Stimulated activated CD8-positive, alpha-beta memory T cell treated with anti-CD3 and anti-CD28 coated beads, Interleukin-4, amount 100 ng/mL, for 48 hours (primary cell): ENCODE data around the gene CEP112.
"Not testable (repeated sequence)": the region's sequence is repeated elsewhere in the genome, so short reads cannot be mapped to it uniquely, and the experiment has no call there.

Source experiments
- DNase-seq: peaks from one replicate; pipeline ENCODE4 v3.0.0-alpha.2; 2020

CEP112 gene

GRCh38 chr17:65711671-65712276, 480.2 kb downstream of the CEP112 start:
- DNase-seq, result no peak

GRCh38 chr17:65707780-65708179, 484.2 kb downstream of the CEP112 start:
- DNase-seq, result no peak

DNA sequence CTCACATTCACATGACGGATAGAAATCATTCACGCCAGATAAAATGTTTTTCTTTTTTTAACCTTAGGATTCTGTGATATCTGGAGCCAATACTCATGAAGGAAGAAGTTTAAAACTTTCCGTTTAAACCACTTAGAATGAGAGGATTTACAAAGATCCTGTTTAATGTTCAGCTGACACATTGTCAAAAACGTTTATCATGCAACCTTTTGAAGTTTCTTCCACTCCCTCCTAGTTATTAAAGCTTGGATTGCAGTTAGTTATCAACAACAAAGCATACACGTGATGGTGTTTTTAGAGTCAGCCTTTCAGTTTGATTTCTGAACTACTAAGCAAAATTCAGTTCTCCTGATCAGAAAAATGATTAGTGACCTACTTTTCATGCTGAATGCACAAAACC, 487.2 kb downstream of the CEP112 start:
- no peak for DNase-seq

GRCh38 chr17:65703891-65704290, 488.0 kb downstream of the CEP112 start:
- no peak for DNase-seq

DNA sequence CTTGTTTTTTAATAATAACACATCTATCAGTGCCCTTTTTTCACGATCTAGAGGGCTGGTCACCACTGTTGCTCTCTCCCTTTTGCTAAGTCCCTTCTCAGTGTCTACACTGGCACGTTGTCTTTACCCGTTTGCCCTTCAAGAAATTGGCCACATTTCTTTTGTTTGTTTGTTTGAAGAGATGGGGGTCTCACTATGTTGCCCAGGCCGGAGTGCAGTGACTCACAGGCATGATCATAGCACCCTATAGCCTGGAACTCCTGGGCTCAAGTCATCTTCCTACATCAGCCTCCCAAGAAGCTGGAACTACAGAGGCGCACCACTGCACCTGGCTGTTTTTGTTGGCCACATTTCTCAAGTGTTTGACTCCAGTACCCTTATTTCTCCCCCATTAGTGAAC, 492.5 kb downstream of the CEP112 start:
- no peak for DNase-seq

GRCh38 chr17:65698381-65699061, 493.4 kb downstream of the CEP112 start:
- DNase-seq, result no peak

- no peak for DNase-seq
Measured at GRCh38 chr17:65697661-65698060, 494.3 kb downstream of the CEP112 start.

GRCh38 chr17:65696739-65697394, 495.1 kb downstream of the CEP112 start:
- no peak for DNase-seq

DNA sequence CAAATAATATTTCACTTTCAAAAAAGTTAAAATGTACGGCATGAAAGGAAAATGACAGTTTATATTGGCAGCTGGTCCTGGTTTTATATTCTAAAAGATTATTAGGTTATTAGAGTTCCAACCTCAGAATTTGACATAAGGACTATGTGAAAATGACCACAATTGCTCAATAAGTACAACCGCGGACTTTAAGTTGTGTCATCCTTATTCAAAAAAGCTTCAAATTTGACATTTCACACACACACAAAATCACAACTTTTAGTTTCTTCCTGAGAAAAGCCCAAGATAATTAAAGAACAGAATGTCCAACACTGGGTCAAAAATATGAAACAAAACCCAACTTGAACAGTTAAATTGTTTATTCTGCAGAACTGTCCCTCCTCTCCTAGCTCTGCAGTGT, 497.3 kb downstream of the CEP112 start:
- no peak for DNase-seq

DNA sequence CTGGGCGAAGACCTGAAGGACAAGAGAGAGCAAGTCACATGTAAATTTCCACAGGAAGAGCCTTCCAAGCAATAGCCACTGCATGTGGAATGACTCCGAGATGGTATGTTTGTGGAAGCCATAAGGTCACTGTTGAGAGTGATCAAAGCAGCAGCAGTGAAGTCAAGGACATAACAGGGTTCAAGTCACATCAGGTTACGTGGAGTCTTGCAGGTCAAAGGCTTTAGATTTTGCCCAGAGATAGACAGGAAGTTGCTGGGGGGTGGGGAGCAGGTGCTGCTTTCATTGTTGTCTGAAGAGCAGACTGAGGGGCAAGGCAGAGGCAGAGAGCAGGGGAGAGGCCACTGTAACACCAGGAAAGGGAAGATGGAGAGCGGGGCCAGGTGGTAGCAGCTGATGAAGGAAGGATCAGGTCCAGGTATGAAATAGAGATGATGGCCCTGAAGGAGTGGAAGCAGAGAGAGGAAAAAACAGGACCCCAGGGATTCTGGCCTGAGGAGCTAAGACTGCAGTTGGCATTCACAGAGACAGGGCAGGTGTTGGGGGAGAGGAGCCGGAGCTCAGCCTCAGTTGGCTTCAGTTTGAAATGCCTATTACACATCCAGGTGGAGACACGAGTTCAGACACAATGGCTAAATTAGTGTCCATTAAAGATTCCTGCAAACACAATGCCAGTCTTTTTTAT, 501.2 kb downstream of the CEP112 start:
- no peak for DNase-seq

- DNase-seq, result no peak
Measured at GRCh38 chr17:65688307-65688706, 503.6 kb downstream of the CEP112 start.

- DNase-seq, result no peak
Measured at GRCh38 chr17:65685110-65685509, 506.8 kb downstream of the CEP112 start.

- no peak for DNase-seq
Measured at GRCh38 chr17:65684631-65685030, 507.3 kb downstream of the CEP112 start.

GRCh38 chr17:65683428-65683827, 508.5 kb downstream of the CEP112 start:
- DNase-seq, result no peak

DNA sequence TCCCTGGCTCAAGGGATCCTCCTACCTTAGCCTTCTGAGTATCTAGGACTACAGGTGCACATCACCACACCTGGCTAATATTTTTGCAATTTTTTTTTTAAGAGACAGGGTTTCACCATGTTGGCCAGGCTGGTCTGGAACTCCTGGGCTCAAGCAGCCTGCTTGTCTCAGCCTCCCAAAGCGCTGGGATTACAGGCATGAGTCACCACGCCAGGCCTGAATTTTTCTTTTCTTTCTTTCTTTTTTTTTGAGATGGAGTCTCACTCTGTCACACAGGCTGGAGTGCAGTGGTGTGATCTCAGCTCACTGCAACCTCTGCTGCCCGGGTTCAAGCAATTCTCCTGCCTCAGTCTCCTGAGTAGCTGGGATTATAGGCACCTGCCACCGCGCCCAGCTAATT, 510.2 kb downstream of the CEP112 start:
- DNase-seq, result not testable (repeated sequence)

GRCh38 chr17:65679165-65679845, 512.6 kb downstream of the CEP112 start:
- DNase-seq, result no peak

DNA sequence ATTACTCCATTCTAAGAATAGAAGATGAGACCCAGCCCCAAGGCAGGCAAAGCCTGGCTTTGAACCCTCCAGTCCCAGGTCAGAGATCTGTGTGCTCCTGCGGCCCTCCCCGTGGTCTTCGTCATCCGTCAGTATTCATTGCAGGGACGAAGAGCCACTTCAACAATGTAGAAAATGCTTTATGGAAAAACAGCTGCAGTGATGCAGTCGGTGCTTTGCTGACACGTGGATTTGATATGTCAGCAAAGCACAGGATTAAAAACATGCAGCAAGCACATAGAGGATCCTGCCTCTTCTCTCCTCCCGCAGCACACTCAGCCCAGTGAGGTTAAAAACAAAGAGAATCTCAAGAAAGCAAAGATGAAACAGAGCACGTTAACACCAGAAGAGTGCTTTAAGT, 513.4 kb downstream of the CEP112 start:
- no peak for DNase-seq

DNA sequence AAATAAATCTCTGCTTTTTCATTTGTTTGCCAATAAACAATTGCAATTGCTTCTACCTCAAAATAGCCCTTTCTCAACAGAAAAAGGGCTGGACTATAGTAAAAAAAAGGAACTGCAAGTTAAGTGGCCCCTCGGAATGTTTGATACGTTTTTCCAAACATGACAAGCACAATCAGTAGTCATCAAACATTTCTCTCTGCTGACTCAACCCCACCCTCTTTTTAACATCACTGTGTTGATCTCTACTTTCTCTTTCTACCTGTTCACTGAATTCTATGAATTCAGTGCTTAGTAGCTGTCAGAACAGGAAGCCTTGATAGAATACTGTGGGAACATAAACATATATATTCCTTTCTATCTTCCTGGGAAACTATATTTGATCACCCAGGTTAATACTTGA, 514.0 kb downstream of the CEP112 start:
- DNase-seq, result no peak

GRCh38 chr17:65674246-65675045, 517.5 kb downstream of the CEP112 start:
- no peak for DNase-seq

GRCh38 chr17:65670667-65671371, 521.1 kb downstream of the CEP112 start:
- no peak for DNase-seq

- no peak for DNase-seq
Measured at GRCh38 chr17:65668211-65668610, 523.7 kb downstream of the CEP112 start.

DNA sequence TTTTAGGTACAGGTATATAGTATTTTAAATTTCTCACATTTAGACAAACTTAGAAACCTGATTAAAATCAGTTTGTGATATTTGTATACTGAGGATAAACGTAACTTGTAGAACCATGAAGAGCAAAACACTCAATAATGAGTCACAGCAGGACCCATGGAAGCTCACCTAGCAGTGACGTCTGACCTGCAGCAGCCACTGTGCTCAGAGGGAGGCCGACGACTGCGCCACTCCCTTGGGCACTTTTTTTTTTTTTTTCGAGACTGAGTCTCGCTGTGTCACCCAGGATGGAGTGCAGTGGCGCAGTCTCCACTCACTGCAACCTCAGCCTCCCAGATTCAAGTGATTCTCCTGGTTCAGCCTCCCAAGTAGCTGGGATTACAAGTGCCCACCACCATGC, 524.3 kb downstream of the CEP112 start:
- no peak for DNase-seq
